HG03135 (cell line): ENCODE measurements around the gene ACTG1.

ENCODE experiments used
- ATAC-seq: cut with Tn5 transposase; IDR thresholded peaks from one replicate; pipeline ENCODE4 v1.9.1; 2021; ENCODE audit warnings: mild to moderate bottlenecking, moderate library complexity; ENCODE audit not compliant: unreplicated experiment

The ACTG1 gene

DNA sequence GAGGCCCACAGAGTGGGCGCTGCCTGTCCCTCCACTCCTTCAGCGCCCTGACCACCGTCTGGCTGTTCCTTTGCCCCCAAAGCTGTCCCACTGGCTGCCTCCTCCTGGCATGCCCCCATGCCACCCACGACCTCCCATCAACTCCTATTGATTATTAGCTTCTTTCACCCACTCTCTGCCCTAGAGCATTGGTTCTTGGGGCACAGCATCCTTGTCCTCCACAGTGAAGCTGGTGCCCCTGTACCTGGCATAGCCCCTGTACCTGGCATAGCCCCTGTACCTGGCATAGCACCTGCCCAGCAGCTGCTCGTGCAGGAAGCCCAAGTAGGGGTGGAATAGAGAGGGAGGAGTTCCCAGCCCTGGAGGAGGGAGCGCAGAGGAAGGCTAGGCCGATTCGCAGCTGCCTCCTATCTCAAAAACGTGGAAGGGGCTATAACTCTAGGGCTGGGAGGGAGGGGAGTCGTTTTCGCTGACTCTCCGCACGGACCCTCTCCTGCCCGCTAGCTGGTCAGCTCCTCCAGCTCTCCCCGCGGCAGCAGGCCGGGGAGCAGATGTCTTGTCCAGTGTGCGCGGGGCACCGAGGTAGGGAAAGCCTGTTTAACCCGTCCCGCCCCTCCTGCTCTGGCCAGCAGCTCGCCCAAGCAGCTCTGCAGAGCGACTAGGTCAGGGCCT, 5.7 kb upstream of the ACTG1 start:
- ATAC-seq = no peak

DNA sequence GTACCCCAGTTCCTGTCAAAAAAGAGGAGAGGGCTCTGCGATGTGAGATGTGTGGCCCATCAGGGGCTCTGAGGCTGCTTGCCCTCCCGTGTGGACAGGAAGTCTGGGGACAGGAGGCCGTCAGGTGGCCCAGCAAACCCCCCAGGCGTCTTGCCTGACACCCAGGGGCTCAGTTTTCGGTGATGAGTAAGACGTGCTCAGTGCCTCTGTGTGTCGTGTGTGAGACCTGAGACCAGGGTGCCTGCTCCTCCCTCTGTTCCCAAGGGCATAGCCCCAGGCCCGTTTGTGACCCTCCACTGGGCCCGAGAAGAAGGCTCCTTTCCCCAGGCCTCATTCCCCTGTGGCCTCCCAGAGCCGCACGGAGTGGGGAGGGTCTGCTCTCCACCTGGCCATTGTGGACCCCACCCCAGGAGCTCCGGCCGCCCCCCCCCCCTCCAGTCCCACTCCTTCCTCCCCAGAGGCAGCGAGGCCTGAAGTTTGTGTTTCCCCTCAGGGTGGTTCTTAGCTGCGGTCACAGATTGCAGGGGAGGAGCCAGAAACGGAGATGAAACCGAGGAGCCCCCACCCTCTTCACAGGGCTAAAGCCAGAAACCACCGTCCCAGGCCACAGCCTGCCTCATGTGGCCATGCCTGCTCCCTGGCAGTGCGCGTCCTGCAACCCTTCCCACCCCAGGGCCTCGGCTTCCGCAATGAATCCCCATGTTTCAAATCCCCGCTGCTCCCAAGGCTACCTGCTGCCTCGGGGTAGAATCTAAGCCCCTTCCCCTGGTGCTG, 4.9 kb upstream of the ACTG1 start:
- ATAC-seq = peak; percentile 27

DNA sequence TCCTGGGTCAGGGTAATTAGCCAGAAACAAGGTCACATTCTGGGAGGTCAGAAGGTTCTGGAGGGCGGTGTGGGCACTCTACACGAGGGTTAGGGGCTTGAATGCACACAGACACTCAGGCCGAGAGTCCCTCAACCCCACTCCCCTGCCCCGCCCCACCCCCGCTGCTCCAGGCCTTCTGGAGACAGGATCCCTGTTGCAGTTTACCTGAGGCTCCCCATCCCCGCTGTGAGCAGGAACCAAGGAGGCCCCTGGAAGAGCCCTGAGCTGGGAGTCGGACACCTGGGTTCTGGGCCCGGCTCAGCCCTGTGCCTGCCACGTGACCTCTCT, 4.4 kb upstream of the ACTG1 start:
- no peak for ATAC-seq

DNA sequence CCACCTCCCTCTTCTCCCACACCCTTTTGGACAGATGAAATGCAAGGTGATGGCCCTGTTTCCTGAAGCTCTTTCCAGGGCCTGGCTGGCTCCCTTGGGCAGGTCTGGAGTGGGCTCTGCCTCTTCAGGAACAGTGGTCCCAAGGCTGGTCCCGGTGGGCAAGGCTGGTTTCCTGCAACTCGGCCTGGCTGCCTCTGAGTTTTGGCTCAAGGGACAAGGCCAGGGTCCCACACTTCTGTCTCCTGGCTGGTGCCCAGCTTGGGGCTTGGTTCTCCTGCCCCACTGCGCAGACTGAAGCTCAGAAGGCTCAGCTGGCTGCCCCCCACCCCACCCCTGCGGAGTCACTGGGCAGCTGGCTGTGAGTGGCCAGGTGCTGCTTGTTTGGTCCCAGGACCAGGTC, 3.8 kb upstream of the ACTG1 start:
- ATAC-seq = no peak

DNA sequence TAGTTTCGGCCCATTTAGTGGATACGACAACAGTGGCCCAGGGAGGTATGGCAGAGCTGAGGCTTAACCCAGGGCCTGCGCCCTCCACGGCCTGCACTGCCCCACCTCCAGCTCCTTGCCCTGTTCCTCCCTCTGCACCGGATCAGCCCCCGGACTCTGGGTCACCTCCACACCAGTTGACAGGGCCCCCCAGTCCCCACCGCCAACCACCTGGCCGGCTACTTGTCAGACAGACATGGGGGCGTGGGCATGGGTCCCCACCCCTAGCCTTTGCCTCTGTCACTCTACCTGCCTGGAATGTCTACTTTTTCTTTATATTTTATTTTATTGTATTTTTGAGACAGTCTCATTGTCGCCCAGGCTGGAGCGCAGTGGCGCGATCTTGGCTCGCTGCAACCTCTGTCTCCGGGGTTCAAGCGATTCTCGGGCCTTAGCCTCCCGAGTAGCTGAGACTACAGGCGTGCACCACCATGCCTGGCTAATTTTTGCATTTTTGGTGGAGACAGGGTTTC, 3.0 kb upstream of the ACTG1 start:
- ATAC-seq = no peak

DNA sequence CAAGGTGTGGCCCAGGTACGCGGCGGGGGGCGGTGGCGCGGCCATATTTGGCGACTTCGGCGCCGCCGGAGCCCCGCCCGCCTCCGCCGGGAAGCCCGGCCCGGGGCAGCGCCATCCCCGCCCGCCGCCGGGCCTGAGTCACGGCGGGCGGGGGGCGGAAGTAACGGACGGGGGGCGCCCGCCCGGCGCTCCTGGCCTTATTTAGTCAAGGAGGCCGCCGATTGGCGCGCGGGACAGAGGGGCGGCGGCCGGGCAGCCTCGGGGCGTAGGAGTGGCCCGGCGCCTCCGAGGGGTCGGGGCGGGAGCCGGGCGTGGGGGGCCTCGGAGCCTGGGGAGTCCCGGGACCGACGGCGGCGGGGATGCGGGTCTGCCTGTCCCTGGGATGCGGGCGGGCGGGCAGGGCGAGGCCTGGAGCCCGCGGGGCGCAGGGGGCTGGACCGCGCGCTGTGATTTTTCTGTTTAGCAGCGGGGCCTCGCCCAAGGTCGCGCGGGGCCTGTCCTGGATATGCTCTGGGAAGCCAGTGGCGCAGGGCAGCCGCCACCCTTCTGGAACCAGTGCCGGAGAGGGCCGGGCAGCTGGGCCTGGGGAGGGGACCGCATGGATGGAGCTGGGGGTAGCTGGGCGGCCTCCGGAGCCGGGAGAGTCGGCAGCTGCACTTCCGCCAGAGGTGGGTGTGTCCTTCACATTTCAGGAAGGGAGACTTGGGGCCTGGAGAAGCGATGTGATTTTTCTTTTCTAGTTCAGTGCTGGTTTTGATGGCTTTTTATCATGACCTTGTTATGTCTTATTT, 2.3 kb upstream of the ACTG1 start:
- ATAC-seq = peak; percentile 23

DNA sequence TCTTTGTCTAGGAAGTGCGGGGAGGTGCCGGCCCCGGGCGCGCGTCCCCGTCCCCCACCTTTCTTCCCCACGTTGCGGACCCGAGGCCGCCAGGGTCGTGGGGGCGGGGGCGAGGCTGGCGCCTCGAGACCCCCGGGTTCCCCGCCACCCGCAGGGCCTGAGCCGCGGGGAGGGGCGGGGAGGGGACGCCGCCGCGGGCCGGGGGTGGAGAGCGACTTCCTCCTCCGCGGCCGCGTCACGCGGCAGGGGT, 1.8 kb upstream of the ACTG1 start:
- no peak for ATAC-seq

DNA sequence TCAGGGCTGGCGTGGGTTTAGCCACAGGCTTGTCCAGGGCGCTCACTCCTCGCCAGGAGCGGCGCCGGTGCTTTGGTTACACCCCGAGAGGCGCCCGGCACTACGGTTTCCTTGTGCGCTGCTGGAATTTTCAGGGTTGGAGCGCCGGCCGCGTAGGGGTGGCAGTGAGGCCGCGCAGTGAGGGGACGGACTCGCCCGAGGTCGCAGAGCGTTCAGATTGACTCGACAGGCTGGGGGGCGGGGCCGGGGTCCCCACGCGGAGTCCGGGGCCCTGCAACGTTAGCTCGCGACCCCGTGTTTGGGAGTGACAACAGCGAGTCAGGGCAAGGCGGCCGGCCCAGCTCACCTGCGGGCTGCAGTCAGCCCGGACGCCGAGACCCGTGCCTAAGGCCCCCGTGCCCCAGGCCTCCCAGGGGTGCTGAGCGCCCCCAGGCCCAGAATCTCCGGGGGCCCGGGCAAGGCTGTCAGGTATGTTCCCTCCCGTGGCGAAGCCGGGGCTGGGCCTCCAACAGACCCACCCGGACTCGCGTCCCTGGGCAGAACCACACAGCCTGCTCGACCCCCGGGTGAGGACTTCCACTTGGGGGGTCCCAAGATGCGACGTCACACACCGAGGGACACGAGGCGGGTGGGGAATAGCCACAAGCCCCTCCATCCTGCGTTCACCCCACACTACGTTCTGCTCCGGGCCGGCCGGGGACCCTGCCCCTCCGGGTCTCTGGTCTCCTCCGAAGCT, 1.3 kb upstream of the ACTG1 start:
- ATAC-seq = no peak

DNA sequence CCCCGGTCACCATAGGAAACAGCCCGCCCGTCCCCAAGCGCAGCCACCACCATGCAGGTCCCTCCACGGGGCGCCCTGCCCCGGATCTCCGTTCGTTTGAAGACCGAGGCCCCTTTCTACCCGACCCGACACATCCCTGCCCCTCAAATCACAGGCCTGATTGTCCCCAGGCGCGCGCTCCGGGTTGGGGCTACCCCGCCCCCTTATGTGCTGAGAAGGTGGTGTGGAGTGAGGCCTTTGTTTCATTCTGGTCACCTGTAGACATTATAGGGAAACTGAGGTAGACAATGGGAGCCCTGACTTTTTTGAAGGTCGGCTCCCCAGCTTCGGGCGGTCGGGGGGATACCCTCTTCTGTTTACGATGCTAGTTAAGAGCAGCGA, 763 bp upstream of the ACTG1 start:
- ATAC-seq = no peak

DNA sequence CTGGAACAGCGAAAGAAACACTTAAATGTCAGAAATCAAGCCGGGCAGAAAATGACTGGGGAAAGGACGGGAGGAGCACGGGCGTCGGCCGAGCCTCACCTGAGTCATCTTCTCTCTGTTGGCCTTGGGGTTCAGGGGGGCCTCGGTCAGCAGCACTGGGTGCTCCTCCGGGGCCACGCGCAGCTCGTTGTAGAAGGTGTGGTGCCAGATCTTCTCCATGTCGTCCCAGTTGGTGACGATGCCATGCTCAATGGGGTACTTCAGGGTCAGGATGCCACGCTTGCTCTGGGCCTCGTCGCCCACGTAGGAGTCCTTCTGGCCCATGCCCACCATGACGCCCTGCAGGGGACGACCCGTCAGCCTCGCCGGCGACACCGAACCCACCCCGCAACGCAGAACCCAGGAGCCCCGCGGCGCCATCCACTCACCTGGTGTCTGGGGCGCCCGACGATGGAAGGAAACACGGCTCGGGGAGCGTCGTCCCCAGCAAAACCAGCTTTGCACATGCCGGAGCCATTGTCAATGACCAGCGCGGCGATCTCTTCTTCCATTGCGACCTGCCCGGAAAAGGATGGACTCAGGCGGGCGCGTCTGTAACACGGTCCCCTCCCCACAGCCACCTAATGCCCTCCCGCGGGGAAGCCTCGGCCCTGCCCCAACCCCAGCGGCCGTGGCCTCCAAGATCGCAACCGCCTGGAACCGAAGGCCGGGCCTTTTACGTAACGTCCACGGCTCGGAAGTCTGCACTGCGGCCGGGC, 616 bp downstream of the ACTG1 start:
- ATAC-seq = peak; percentile 0

DNA sequence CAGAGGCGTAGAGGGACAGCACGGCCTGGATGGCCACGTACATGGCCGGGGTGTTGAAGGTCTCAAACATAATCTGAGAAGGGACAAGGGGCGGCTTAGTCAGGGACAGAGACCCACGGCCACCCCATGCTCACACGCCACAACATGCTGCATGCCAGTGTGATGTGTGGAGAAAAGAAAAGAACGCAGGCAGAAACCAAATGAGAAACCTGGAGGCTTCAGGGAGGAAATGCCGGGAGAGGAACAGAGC, 1.1 kb downstream of the ACTG1 start:
- no peak for ATAC-seq

DNA sequence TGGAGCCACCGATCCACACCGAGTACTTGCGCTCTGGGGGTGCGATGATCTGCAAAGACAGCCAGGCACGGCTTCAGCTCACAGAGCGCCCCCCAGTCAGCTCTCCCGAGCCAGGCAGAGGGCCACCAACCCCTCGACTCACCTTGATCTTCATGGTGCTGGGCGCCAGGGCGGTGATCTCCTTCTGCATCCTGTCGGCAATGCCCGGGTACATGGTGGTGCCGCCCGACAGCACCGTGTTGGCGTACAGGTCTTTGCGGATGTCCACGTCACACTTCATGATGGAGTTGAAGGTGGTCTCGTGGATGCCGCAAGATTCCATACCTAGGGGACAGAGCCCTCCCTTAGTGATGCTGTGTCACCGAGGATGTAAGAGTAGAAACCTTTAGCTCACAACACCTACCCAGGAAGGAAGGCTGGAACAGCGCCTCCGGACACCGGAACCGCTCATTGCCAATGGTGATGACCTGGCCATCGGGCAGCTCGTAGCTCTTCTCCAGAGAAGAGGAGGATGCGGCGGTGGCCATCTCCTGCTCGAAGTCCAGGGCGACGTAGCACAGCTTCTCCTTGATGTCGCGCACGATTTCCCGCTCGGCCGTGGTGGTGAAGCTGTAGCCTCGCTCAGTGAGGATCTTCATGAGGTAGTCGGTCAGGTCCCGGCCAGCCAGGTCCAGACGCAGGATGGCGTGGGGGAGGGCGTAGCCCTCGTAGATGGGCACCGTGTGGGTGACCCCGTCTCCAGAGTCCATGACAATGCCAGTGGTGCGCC, 1.6 kb downstream of the ACTG1 start:
- ATAC-seq = no peak

DNA sequence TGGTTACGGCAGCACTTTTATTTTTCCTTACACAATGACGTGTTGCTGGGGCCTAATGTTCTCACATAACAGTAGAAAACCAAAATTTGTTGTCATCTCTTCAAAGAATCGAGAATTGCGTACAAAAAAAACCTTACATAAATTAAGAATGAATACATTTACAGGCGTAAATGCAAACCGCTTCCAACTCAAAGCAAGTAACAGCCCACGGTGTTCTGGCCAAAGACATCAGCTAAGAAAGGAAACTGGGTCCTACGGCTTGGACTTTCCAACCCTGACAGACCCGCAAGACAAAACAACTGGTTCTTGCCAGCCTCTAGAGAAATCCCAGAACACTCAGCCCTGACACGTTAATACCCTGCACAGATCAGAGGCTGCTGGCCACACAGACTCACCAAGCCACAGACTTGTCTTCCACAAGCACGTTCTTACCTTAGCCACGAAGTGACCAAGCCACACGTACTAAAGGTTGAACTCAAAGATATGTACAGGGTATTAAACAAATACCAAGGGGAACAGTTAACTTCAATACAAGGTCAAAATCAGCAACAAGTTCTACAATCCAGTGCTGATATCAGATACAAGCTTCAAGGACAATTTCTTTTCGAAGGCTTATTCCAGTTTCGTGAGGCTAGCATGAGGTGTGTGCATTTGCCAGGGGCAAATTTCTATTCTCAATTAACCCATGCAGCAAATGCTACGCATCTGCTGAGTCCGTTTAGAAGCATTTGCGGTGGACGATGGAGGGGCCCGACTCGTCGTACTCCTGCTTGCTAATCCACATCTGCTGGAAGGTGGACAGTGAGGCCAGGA, 2.4 kb downstream of the ACTG1 start:
- no peak for ATAC-seq

DNA sequence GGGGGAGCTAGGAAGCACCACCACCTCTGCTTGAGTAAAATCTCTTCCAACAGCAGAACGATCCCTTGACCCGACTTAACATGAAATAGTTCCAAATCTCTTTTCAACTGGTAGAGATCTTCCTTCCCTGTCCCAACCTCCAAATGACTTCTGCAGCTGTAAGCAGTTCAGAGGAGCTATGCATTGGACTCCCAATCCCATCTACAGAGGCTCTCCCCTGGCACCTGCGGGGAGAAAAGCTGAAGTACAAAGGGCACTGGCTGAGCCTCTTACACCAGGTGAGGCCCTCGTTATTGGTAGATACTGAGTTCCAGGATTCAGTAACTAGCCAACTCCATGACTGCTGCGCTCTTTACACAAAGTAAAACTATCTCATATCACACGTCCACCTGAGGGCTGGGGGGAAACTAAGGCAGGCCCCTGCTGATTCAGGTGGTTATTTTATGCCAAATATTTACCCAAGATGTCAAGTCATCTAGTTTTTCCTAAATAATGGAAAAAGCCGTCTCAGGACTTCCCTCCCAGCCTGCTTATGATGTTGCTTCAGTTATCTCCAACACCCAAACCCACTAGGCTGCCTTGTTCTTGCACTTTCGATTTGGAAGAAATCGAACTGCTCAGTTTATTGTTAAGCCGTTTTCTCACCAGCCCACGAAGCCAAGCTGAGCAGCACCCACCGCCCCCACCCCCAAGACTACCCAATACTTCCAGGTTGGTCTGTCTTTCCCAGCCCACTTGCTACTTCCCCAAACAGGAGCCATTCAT, 3.2 kb downstream of the ACTG1 start:
- no peak for ATAC-seq

DNA sequence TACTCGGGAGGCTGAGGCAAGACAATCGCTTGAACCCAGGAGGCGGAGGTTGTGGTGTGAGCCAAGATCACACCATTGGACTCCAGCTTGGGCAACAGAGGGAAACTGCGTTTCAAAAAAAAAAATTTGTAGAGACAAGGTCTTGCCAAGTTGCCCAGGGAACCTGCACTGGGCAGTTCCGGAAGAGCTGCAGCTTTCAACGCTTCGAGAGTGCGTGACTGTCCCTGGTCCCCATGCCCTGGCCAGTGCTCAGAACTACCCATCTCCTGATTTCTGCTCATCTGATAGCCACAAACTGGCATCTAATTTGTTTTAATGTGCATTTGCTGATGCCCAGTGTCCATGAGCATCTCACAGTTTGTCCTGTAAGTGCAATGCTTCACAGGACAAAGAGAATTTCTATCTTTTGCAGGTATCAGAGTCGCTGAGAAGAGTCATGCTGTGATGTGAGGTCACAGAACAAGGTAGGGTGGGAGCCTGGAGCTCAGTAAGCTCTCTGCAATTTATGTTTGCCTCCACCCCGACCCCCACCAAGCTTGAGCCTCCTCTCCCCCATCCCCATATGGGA, 3.9 kb downstream of the ACTG1 start:
- no peak for ATAC-seq

DNA sequence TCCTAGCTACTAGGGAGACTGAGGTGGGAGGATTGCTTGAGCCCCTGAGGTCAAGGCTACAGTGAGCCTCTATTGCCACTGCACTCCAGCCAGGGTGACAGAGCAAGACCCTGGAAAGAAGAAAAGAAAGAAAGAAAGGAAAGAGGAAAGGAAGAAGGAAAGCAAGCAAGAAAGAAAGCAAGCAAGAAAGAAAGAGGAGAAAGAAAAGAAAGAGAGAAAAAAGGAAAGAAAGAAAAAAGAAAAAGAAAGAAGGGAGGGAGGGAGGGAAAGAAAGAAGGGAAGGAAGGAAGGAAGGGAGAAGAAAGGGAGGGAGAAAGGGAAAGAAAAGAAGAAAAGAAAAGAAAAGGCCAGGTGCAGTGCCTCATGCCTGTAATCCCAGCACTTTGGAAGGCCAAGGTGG, 9.0 kb downstream of the ACTG1 start:
- no peak for ATAC-seq

DNA sequence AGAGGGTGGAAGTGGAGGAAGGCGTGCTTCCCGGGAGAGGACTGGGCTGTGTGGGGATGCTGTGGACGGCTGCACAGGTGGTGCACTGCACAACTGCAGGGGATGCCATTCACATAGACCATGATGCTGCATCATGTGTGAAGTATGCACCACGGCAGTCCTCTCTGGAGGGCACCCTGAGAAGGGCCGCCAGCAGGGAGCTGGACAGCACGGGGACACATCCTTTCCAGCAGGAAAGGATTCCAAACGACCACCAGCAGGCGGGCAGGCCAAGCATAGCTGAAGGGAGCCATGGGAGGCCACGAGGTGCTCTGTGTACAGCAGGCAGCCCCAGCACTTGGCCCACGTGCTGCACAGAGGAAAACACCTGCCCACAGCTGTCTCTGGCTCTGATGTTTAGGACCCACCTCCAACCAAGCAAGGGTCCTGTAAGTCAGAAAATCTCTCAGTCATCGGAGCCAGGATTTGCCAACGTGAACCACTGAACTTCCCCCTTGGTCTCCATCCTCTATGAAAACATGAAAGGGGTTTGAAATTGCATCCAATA, 10.1 kb downstream of the ACTG1 start:
- ATAC-seq = no peak

DNA sequence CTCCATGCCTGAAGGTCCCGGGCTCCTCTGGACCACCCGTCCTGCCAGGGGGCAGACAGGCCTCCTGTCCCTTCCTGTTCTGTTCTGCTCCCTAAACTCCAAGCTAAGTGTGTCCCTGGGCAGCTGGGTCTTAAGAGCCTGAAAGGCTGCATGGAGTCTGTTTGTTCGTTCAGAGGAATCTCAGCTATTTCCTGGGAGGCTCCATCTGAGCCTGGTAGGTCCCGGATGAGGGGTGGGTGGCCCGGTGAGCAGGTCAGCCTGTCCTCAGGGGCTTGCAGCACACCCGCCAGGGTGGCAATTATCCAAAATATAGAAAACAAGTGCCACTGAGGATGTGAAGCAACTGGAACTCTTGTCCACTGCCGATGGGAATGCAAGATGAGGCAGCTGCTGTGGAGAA, 12.6 kb downstream of the ACTG1 start:
- no peak for ATAC-seq
